Measurements from ENCODE around the gene ELP4.

ELP4 gene

DNA sequence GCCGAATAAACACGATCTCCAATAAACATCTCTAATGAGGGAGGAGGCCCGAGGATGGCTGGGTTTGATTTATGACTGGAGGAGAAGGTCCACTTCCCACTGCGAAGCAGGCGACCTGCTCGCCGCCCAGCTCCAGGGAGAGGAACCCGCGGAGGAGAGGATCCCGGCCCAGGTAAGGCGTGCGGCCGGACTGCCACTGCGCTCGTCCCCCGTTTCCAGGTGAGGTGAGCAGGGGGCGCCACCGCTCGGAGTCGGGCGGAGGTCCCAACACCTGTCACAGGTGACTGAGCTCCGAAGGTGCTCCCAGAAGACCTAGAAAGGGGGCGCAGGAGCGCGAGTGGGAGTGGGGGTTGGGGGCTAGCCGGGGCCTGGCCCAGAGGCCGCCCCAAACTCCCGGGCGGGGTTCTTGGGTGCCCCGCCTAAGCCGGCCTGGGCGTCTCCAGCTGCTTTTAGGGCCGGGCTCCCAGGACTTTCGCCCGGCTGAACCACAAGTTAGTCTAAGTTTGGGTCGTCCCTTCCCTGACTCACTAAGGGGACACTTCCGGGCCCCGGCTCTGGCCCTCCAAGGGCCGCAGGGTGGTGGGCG is 307.0 kb downstream of the ELP4 start:
- TF ChIP-seq TAF1 (IDR thresholded peaks at IDR 0.05; ENCODE audit: low read depth, low read length) (no peak), POU2F2 (IDR thresholded peaks at IDR 0.05; ENCODE audit: low read depth, low read length) (no peak), PAX5 (IDR thresholded peaks at IDR 0.05; ENCODE audit: insufficient read depth, low read length, severe bottlenecking) (no peak)
- FAIRE-seq = no peak
- no peak for DNase-seq (ENCODE audit: insufficient read length, low spot score)

DNA sequence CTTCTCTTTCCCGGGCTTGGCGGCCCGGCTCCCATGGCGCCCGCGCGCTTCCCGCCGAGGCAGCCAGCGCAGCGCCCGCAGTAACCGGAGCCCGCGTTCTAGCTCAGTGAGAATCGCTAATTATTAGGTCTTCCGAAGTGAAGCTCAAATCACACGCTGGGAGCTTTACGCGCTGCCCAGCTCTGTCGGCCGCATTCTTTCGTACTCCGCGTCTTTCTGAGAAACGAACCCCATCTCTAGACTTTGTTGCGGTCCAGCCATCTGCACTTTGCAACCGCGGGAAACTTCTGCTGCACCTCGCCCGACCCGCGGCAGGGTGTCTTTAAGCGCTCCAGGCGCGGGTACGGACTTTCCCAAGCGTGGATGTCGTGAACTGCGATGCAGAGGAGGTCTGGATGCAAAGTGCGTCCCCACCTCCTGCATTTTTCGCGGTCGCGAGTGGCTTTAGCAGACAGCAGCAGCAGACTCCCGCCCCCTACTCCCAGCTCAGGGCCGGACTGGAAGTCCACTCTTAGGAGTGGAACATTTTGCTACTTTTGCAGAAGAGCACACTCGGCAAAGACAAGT is 307.6 kb downstream of the ELP4 start:
- TF ChIP-seq PAX5 (IDR thresholded peaks at IDR 0.05; ENCODE audit: insufficient read depth, low read length, severe bottlenecking) (no peak), POU2F2 (IDR thresholded peaks at IDR 0.05; ENCODE audit: low read depth, low read length) (no peak), SPI1 (IDR thresholded peaks at IDR 0.05; ENCODE audit: low read depth, low read length) (no peak), POLR2A (IDR thresholded peaks at IDR 0.05; ENCODE audit: low read depth, low read length) (no peak), POLR2AphosphoS5 (IDR thresholded peaks at IDR 0.05; ENCODE audit: low read depth, low read length) (no peak), TAF1 (IDR thresholded peaks at IDR 0.05; ENCODE audit: low read depth, low read length) (no peak)
- no peak for DNase-seq (ENCODE audit: insufficient read length, low spot score)
- no peak for FAIRE-seq

DNA sequence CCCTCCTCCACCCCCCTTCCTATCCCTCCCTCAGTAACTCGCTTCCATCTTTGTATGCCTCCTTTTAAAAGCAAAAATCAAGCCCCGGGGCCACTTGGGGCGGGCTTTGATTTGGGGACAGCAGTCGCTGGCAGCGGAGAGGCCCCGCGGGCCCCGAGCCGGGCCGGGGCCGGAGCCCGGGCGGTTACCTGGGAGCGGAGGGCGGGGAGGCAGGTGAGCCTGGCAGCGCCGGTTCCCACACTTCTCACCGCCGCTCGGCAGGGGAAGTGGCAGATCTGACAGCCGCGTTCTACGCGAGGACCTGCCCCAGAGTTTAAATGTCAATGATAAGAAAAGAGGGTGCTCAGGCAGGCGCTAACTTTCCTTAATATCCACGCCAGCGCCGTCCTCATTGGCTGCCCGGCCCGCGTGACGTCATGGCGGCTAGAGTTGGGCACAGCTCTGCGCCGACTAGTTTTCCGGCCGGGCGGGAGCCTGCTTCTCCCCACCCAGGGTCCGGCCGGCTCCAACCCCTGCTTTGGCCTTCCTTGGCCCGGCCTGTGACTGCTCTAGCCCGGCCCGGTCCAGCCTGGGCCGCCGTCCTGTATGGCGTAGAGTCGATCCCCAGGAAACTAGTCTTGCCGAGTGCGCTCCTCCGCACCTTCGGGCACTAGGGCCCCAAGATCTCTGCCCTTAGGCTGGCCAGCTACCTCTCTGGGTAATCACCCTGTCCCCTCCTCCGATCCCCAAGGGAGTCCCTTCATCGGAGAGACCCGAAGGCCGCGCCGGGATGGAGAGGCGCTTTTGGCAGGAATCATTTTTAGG is 308.3 kb downstream of the ELP4 start:
- no peak for TF ChIP-seq POLR2A (IDR thresholded peaks at IDR 0.05; ENCODE audit: low read depth, low read length)
- no peak for TF ChIP-seq POLR2AphosphoS5 (IDR thresholded peaks at IDR 0.05; ENCODE audit: low read depth, low read length)
- TF ChIP-seq PAX5 (IDR thresholded peaks at IDR 0.05; ENCODE audit: insufficient read depth, low read length, severe bottlenecking) = no peak
- TF ChIP-seq POU2F2 (IDR thresholded peaks at IDR 0.05; ENCODE audit: low read depth, low read length) = no peak
- no peak for TF ChIP-seq SPI1 (IDR thresholded peaks at IDR 0.05; ENCODE audit: low read depth, low read length)
- no peak for DNase-seq (ENCODE audit: insufficient read length, low spot score)
- FAIRE-seq = no peak

DNA sequence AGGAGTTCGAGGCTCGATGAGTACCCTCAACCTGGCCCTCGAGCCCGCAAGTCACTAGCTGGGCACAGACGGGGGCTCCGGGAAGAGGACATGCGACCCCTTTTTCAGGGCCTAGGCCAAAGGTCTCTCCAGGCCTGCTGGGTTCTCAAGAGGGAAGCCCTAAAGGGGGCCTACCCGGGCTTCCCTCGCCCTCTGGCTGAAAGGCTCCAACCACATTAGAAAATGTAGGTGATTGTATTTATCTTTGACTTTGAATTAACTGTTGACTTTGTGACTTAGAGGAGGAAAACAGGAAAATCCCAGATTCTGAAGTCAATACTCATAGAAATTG is 308.8 kb downstream of the ELP4 start:
- DNase-seq (ENCODE audit: insufficient read length, low spot score) = no peak
- no peak for TF ChIP-seq TAF1 (IDR thresholded peaks at IDR 0.05; ENCODE audit: low read depth, low read length)
- no peak for TF ChIP-seq PAX5 (IDR thresholded peaks at IDR 0.05; ENCODE audit: insufficient read depth, low read length, severe bottlenecking)
- no peak for TF ChIP-seq POU2F2 (IDR thresholded peaks at IDR 0.05; ENCODE audit: low read depth, low read length)
- TF ChIP-seq POLR2AphosphoS5 (IDR thresholded peaks at IDR 0.05; ENCODE audit: low read depth, low read length) = no peak
- no peak for TF ChIP-seq POLR2A (IDR thresholded peaks at IDR 0.05; ENCODE audit: low read depth, low read length)
- TF ChIP-seq SPI1 (IDR thresholded peaks at IDR 0.05; ENCODE audit: low read depth, low read length) = no peak
- FAIRE-seq = no peak

DNA sequence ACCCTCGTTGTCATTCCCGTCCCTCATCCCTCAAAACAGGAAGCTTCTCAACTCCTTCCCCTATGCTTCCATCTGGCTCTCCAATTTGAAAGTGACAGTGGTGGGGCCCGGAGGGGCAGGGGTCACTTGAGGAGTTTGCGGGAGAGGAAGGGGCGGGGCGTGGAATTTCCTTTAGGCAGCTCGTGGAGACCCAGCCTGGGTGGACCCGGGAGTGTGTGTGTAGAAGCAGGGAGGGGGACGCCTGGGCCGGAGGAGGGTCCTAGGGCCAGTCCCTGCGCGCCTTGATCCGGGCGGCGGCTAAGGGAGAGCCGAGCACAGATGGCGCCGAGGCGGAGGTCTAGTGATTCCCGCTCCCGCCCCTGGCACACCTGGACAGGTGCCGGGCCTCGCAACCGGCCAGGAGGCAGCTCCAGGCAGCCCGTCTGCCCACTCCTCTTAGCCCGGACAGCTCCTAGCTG is 309.3 kb downstream of the ELP4 start:
- DNase-seq (ENCODE audit: insufficient read length, low spot score) = no peak
- FAIRE-seq = no peak
- TF ChIP-seq SPI1 (IDR thresholded peaks at IDR 0.05; ENCODE audit: low read depth, low read length) = no peak
- no peak for TF ChIP-seq POU2F2 (IDR thresholded peaks at IDR 0.05; ENCODE audit: low read depth, low read length)
- no peak for TF ChIP-seq PAX5 (IDR thresholded peaks at IDR 0.05; ENCODE audit: insufficient read depth, low read length, severe bottlenecking)
- no peak for TF ChIP-seq POLR2AphosphoS5 (IDR thresholded peaks at IDR 0.05; ENCODE audit: low read depth, low read length)
- TF ChIP-seq TAF1 (IDR thresholded peaks at IDR 0.05; ENCODE audit: low read depth, low read length) = no peak
- TF ChIP-seq POLR2A (IDR thresholded peaks at IDR 0.05; ENCODE audit: low read depth, low read length) = no peak

DNA sequence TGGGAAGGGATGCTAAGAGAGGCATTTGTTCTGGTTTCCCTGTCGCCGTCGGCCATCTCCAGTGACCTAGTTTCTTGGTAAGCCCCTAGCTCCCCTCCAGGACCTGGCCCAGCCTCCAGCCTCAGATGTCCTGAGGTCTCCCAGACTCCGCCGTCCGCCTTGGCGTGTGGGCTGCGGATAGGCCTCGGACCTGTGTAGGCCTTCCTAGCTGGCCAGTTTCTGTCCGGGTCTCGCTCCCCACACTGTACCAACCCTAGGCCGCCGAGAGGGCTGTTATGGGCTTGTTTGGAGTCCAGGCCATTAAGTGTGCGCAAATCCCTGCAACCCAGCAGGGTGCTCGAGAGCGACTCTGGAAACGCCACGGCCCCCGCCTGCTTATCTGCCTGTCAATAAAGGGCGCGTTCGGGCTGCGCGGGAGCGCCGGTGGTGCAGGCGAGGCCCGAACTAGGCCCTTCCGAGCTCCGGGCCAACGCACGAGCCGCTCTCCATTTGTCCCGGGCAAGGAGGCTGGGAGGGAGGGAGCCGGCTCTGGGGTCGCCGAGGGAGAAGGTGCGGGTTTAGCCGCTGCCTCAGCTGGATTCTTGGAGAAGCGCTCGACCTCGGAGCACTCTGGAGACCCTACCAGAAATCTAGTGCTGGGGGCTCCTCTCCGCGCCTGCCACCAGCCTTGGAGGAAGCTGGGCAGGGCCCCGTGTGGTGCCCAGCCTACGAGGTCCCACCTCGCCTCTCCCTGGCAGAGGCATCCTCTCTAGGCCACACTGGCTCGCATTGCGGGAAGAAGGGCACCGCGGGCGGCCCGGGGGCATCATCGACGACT is 310.3 kb downstream of the ELP4 start:
- no peak for FAIRE-seq
- TF ChIP-seq TAF1 (IDR thresholded peaks at IDR 0.05; ENCODE audit: low read depth, low read length) = no peak
- DNase-seq (ENCODE audit: insufficient read length, low spot score) = no peak

DNA sequence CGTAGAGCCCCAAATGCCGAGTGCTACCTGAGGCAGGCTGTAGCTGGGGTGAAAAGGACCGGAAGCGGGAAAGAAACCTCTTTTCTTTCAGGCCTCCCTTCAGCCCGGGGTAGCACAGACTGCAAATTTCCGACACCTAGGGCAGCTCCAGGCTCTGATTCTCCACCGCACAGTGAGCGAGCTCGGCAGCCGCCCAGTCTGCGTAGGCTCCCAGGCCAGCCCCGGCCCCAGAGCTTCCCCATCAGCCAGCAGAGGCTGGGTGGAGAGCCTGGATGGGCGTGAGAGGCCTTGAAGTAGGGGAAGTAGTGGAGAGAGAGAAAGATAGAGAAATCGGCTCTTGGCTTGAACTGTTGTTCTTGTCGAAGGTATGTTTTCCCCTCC is 310.9 kb downstream of the ELP4 start:
- no peak for TF ChIP-seq POLR2A (IDR thresholded peaks at IDR 0.05; ENCODE audit: low read depth, low read length)
- FAIRE-seq (no peak), DNase-seq (ENCODE audit: insufficient read length, low spot score) (no peak)

DNA sequence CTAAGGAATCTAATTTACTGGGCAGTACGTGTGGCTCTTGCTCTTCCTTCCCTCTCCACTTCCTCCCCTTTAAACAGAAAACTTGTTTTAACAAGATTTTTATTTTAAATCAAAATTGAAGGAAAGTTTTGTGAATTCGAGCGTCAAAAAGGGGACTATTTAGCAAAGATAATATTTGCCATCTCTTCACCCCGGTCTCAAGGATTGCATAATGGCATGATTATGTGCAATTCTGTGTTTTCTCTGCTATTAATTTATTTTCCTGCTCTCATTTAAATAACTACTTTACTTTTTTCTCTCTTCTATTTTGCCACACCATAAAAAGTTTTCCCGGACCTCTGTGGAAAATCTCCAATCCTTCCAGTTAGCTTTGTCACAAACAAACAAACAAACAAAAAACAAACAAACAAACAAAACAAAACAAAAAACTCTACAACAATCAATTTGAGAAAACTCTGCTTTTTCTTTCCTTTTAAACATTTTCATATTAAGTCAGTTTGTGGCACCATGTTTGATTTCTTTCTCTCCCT is 311.7 kb downstream of the ELP4 start:
- no peak for FAIRE-seq
- TF ChIP-seq POLR2AphosphoS5 (IDR thresholded peaks at IDR 0.05; ENCODE audit: low read depth, low read length) = no peak
- no peak for TF ChIP-seq SPI1 (IDR thresholded peaks at IDR 0.05; ENCODE audit: low read depth, low read length)
- TF ChIP-seq PAX5 (IDR thresholded peaks at IDR 0.05; ENCODE audit: insufficient read depth, low read length, severe bottlenecking) = no peak
- no peak for TF ChIP-seq TAF1 (IDR thresholded peaks at IDR 0.05; ENCODE audit: low read depth, low read length)
- no peak for TF ChIP-seq POLR2A (IDR thresholded peaks at IDR 0.05; ENCODE audit: low read depth, low read length)
- no peak for TF ChIP-seq POU2F2 (IDR thresholded peaks at IDR 0.05; ENCODE audit: low read depth, low read length)
- DNase-seq (ENCODE audit: insufficient read length, low spot score) = no peak

DNA sequence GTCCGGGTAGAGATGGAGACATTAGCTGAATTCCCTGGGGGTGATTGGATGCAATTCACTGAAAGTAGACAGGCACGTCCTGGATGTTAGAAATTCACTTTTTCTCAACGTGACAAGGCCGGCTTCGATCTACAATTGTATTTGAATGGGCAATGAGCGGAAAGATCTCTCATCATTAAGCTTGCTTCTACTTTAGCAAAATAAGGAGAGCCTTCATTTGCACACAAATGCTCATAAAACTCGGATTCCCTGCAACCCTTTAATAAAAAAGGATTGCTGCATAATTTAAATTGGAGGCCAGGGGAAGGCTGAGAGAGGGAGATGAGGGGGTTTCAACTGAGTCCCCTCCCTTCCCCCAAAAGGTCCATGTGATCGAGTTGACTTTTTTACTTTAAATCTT is 312.2 kb downstream of the ELP4 start:
- peak; percentile 45 for FAIRE-seq
- TF ChIP-seq SPI1 (IDR thresholded peaks at IDR 0.05; ENCODE audit: low read depth, low read length) = no peak
- no peak for TF ChIP-seq POLR2A (IDR thresholded peaks at IDR 0.05; ENCODE audit: low read depth, low read length)
- no peak for TF ChIP-seq TAF1 (IDR thresholded peaks at IDR 0.05; ENCODE audit: low read depth, low read length)
- no peak for TF ChIP-seq POLR2AphosphoS5 (IDR thresholded peaks at IDR 0.05; ENCODE audit: low read depth, low read length)
- no peak for TF ChIP-seq PAX5 (IDR thresholded peaks at IDR 0.05; ENCODE audit: insufficient read depth, low read length, severe bottlenecking)
- TF ChIP-seq POU2F2 (IDR thresholded peaks at IDR 0.05; ENCODE audit: low read depth, low read length) = no peak
- no peak for DNase-seq (ENCODE audit: insufficient read length, low spot score)
